ENCODE results near the gene ZFP91. TPM values are rescaled to one million over a fixed set of nuclear protein-coding genes. Genes with fewer than 3 reads are reported as not detected.

ZFP91 gene
- total RNA-seq, 4 donors from 2014 or later = 40.9 to 49.8 (median 46.6) TPM

DNA sequence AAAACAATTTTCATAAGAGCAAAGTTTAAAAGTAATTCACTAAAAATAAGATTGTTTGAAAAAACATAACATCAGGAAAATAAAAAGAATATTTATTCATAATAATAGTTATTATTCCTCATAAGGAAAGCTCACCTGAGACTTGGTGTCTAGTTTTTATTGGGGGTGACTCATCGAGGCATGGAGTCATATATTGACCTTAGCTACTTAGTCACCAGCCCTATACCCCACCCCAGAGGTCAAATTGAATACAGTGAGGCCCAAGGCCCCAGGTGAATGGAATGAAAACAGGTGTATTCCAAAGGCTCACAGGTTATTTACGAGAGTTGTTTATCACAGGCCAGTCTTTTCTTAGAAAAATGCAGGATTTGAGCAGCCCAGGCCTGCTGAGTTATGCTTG lies 80.5 kb downstream of the ZFP91 start:
- DNase-seq (ENCODE audit: low spot score) (no peak), ATAC-seq (ENCODE audit: low FRiP score) (no peak)
- no peak for TF ChIP-seq CTCF (IDR thresholded peaks at IDR 0.05)

GRCh38 chr11:58659910-58660570 lies 81.2 kb downstream of the ZFP91 start:
- no peak for DNase-seq (ENCODE audit: low spot score)
- TF ChIP-seq CTCF (IDR thresholded peaks at IDR 0.05) = no peak
- ATAC-seq (ENCODE audit: low FRiP score) = no peak

Other genes starting within 250 kb of the ZFP91 start
- not detected for gene OR5B17, start 220.0 kb upstream of the ZFP91 start, total RNA-seq
- not detected for gene OR5B3, start 172.2 kb upstream of the ZFP91 start, total RNA-seq
- gene OR5B2, start 150.9 kb upstream of the ZFP91 start, total RNA-seq = not detected
- not detected for gene OR5B12, start 136.8 kb upstream of the ZFP91 start, total RNA-seq
- not detected for gene OR5B21, start 71.0 kb upstream of the ZFP91 start, total RNA-seq
- 10 to 100 TPM in 3 of 4 donors, 1 to 10 TPM in 1; 9.8 to 40.7 (median 15.1) TPM for gene LPXN, start 3.2 kb upstream of the ZFP91 start, total RNA-seq
- 1 to 10 TPM; 2.1 to 2.5 (median 2.4) TPM for gene CNTF, start 43.6 kb downstream of the ZFP91 start, total RNA-seq
- 1 to 10 TPM; 1.2 to 4.9 (median 3.8) TPM for gene GLYAT, start 152.9 kb downstream of the ZFP91 start, total RNA-seq